ENCODE data around the gene YAP1.
A peak's percentile ranks its signal among the peaks of the same experiment; 100 is the strongest.
"Not testable (repeated sequence)": the region's sequence is repeated elsewhere in the genome, so short reads cannot be mapped to it uniquely, and the experiment has no call there.

YAP1 gene

DNA sequence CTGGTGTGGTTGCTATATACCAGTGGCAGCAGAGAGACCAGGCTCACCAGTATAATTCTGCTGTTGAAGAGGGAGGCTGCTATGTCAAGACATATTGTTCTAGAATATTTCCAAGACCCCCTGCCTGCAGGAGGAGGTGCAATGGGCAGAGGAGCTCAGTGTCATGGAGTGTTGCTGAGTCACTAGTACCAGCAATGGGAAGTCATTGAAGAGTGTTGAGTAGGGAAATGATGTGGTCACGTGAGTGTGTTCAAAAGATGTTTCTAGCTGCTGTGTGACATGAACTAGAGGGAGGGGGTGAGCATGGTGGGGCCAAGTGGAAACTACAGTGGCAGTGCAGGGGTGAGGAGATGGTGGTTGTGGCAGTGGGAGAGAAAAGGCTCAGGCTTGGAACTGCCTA lies 130.8 kb downstream of the YAP1 start:
- DNase-seq (ENCODE audit: low read depth) = no peak

- no peak for DNase-seq (ENCODE audit: low read depth)
Observed at GRCh38 chr11:102243399-102243884, 133.2 kb downstream of the YAP1 start.

- no peak for DNase-seq (ENCODE audit: low read depth)
Observed at GRCh38 chr11:102244681-102245409, 134.6 kb downstream of the YAP1 start.

DNA sequence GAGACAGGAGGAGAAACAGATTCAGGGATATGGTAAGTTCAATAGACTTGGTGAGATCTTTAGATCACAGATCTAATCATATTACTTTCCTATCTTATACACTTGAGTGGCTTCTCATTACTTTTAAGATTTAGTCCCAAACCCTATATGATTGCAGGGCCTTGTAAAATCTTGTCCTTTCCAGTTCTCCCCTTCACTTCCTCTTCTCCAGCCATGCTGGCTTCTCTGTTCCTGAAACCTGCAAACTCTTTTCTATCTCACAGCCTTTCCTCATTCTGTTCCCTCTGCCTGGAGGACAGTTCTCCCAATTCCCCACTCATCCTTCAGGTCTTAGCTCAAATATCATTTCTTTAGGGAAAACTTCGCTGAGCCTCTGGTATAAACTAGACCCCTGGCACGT lies 141.2 kb downstream of the YAP1 start:
- DNase-seq (ENCODE audit: low read depth) = no peak

GRCh38 chr11:102252339-102252891 lies 142.2 kb downstream of the YAP1 start:
- DNase-seq (ENCODE audit: low read depth) = no peak

DNA sequence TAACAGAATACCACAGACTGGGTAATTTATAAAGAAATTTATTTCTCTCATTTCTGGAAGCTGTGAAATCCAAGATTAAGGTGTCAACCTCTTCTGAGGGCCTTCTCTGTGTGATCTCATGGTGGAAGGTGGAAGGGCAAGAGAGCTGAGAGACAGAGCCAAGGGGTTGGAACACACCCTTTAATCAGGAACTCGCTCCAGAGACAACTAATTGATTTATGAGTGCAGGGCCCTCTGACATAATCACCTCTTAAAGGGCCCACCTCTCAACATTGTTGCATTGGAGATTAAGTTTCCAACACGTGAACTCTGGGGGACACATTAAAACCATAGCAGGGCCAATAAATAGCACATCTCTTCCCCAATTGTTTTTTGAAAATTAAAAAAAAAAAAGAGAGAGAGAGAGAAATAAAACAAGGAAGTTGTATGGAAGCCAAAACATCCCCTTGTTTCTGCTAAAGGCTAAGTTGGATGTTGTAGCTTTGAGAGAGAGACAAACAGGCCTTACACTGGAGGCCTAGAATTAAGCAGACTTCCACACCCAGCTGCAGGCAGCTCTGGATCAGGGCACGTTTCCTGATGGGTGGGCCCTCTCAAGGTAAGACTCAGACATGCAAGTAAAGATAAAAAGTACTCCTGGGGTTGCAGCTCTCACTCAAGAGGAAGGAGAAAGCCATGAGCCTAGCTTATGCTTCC lies 142.9 kb downstream of the YAP1 start:
- no peak for DNase-seq (ENCODE audit: low read depth)

- no peak for DNase-seq (ENCODE audit: low read depth)
Observed at GRCh38 chr11:102254047-102254446, 143.8 kb downstream of the YAP1 start.

- DNase-seq (ENCODE audit: low read depth) = no peak
Observed at GRCh38 chr11:102256251-102256650, 146.0 kb downstream of the YAP1 start.

DNA sequence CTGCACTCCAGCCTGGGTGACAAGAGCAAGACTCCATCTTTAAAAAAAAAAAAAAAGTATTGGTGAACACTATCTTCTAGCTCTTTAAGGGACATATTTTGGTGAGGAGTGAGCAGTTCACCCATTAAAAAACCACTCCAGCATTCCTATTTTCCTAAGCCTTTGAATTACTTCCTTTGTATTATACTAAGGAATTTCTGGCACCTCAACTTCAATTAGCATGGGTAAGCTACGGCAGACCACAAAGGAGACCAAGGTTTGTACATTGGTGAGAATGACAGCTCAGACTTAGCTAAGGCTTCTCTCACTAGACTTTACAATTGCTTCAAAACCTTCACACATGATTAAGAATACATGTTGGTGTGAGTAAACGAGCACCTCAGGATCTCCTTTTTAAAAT lies 150.0 kb downstream of the YAP1 start:
- no peak for DNase-seq (ENCODE audit: low read depth)

GRCh38 chr11:102263379-102264003 lies 153.2 kb downstream of the YAP1 start:
- no peak for DNase-seq (ENCODE audit: low read depth)

GRCh38 chr11:102264704-102265103 lies 154.5 kb downstream of the YAP1 start:
- not testable (repeated sequence) for DNase-seq (ENCODE audit: low read depth)

GRCh38 chr11:102266099-102266498 lies 155.9 kb downstream of the YAP1 start:
- no peak for DNase-seq (ENCODE audit: low read depth)

GRCh38 chr11:102267609-102268008 lies 157.4 kb downstream of the YAP1 start:
- no peak for DNase-seq (ENCODE audit: low read depth)

DNA sequence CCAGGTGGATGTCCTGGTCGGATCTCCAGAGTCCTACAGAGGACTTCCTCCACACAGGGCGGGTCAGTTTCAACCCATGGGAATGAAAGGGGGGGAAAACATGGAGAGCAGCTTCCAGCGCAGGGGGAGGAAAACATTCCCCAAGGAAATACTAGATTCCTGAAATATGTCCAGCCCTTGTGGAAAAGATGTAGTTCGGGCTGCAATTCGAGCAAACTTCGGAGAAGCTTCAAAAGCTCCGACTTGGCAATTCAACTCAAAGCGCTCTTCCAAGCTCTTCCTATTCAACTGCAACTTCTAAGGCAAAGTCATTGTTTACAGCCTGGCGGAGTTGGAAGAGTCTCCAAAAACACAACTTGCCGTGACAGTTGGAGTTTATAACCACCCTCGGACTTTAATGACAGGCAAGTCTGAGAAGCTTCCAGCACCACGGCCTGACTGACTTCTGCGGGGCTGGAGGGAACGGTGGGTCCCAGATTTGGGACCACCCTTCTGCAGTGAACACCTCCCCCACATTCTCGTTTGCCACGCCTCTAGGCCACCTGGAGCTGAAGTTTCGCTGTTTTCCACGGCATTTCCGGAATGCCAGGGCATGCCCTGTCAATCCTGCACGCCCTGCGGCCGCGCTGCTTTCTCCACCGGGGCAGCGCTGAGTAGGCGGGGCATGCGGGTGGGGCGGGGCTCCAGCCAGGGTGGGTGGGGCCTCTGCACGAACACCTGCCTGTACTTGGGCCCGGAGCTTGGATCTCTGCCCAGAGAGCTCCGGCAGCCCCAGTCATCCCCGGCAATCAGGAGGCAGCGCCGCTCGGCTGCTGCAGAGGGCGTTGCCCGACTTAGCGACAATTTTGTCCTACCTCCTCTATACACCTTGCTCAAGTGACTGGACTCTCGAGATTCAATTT lies 158.1 kb downstream of the YAP1 start:
- DNase-seq (ENCODE audit: low read depth) = peak; percentile 50

GRCh38 chr11:102268985-102269470 lies 158.8 kb downstream of the YAP1 start:
- DNase-seq (ENCODE audit: low read depth) = no peak

DNA sequence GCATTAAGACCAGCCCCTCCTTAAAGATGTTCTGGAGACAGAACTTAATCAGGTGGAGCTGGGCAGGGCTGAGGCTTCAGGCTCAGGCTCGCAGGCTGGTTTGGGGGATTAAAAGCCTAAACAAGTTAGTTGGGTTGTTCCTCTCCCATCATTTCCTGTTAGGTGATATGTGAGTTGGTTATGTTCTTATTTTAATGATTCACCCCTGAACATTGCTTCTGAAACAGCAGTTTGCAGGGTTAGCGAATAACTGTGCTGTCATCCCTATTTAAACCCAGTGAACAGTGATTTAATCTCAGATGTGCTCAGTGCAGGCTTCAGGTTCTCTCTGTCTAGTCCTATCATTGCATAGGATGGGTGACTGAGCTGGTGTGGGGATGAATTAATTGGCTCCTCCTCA lies 159.7 kb downstream of the YAP1 start:
- no peak for DNase-seq (ENCODE audit: low read depth)

GRCh38 chr11:102272047-102272824 lies 162.0 kb downstream of the YAP1 start:
- DNase-seq (ENCODE audit: low read depth) = no peak

DNA sequence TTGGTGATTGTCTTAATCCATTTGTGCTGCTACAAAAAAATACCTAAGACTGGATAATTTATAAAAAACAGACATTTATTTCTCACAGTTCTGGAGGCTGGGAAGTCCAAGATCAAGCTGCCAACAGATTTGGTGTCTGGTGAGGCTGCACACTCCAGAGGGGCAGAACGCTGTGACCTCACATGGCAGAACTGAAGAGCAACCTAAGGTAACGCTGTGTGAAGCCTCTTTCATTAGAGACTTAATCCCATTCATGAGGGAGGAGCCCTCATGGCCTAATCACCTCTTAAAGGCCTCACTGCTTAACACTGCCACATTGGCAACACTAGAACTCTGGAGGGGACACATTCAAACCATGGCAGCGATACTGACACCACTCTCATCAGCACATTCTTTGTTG lies 164.4 kb downstream of the YAP1 start:
- no peak for DNase-seq (ENCODE audit: low read depth)

DNA sequence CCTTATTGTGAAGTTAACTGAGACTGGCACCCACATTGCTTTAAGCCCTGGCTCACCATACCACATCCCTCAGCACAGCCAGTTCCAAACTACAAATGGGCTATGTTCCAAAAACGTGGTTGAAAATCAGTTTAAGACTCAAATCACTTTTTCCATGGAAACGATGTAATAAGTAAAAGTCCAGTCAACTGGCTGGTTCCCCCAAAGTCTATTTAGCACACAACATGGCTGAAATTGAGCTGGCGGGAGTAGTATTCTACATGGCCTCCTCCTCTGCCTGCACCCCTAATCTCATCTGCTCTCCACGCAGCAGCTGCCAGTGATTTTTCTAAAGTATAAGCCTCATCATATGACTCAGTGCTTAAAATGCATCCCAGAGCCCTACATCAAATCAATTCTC lies 166.1 kb downstream of the YAP1 start:
- DNase-seq (ENCODE audit: low read depth) = no peak

GRCh38 chr11:102276783-102277182 lies 166.5 kb downstream of the YAP1 start:
- DNase-seq (ENCODE audit: low read depth) = no peak

GRCh38 chr11:102279641-102280170 lies 169.5 kb downstream of the YAP1 start:
- no peak for DNase-seq (ENCODE audit: low read depth)
